ENCODE data around the gene AGPAT1. TPM values are rescaled to one million over a fixed set of nuclear protein-coding genes. Genes with fewer than 3 reads are reported as not detected.

AGPAT1 gene
- total RNA-seq, 2 experiments from 2014 or later: 34.0 to 34.8 TPM

GRCh38 chr6:32176476-32177182, 745 bp upstream of the AGPAT1 start:
- Mint-ChIP-seq H3K4me1 (ENCODE audit: low read depth) (peaks cover 65% of the 10 kb centered on the region), H3K4me3 (peak overlapping the region; percentile 85), H3K9me3 (no peaks in the 10 kb centered on the region), H3K27me3 (no peaks in the 10 kb centered on the region), H3K27ac (peak overlapping the region; percentile 96), H3K36me3 (peaks cover 16% of the 10 kb centered on the region)
- POLR2A ChIA-PET: interaction anchor here (0.7 to 4.9 kb wide), 4 partner anchors 13 to 668 kb away, joined by 3 to 57 read pairs (median 4); partner anchors contain the start of genes GPSM3 and PBX2
- intact Hi-C loops (cut with micrococcal nuclease): loop anchor here (5.0 to 10.0 kb wide), 2 partner anchors 202 to 796 kb away; partner anchors contain the start of gene DXO
- no peak for DNase-seq
- CTCF ChIA-PET: interaction anchor here (0.7 to 1.3 kb wide), 2 partner anchors 19 to 48 kb away, joined by 3 to 5 read pairs; no protein-coding TSS in a partner anchor

GRCh38 chr6:32175322-32175710, 568 bp downstream of the AGPAT1 start:
- peaks cover 9% of the 10 kb centered on the region for H3K36me3 Mint-ChIP-seq
- CTCF ChIA-PET: no interaction called here
- intact Hi-C loops (cut with micrococcal nuclease): loop anchor here (5.0 to 10.0 kb wide), 2 partner anchors 201 to 797 kb away; partner anchors contain the start of gene DXO

GRCh38 chr6:32174416-32174815, 1.5 kb downstream of the AGPAT1 start:
- DNase-seq: no peak
- ChIA-PET POLR2A (no interaction called here), CTCF (no interaction called here)
- peaks cover 11% of the 10 kb centered on the region for H3K36me3 Mint-ChIP-seq
- no peaks in the 10 kb centered on the region for H3K27me3 Mint-ChIP-seq
- peaks cover 46% of the 10 kb centered on the region for H3K4me1 Mint-ChIP-seq (ENCODE audit: low read depth)
- H3K9me3 Mint-ChIP-seq: no peaks in the 10 kb centered on the region
- H3K27ac Mint-ChIP-seq: no peak overlapping the region
- intact Hi-C loops (cut with micrococcal nuclease): loop anchor here (10.0 kb wide), 1 partner anchor 200 kb away; the partner anchor contains the start of gene DXO
- peak overlapping the region; percentile 3 for H3K4me3 Mint-ChIP-seq

More at GRCh38 chr6:32175322-32175710, 568 bp downstream of the AGPAT1 start:
- Mint-ChIP-seq H3K4me1 (ENCODE audit: low read depth) (peaks cover 54% of the 10 kb centered on the region), H3K4me3 (peak overlapping the region; percentile 85), H3K27ac (peak overlapping the region; percentile 69), H3K9me3 (no peaks in the 10 kb centered on the region), H3K27me3 (no peaks in the 10 kb centered on the region)
- no peak for DNase-seq
- POLR2A ChIA-PET: no interaction called here

- Mint-ChIP-seq H3K27ac (no peak overlapping the region), H3K4me3 (no peak overlapping the region), H3K4me1 (ENCODE audit: low read depth) (peaks cover 38% of the 10 kb centered on the region), H3K27me3 (no peaks in the 10 kb centered on the region), H3K36me3 (peaks cover 15% of the 10 kb centered on the region), H3K9me3 (no peaks in the 10 kb centered on the region)
- ChIA-PET POLR2A (no interaction called here), CTCF (interaction anchor here (1.2 kb wide), 1 partner anchor 54 kb away, joined by 3 read pairs; no protein-coding TSS in a partner anchor)
- intact Hi-C loops (cut with micrococcal nuclease): loop anchor here (10.0 kb wide), 1 partner anchor 198 kb away; the partner anchor contains the start of gene DXO
- DNase-seq: no peak
These were observed 2.7 kb downstream of the AGPAT1 start for GRCh38 chr6:32173051-32173727.

- Mint-ChIP-seq H3K4me1 (ENCODE audit: low read depth) (peaks cover 28% of the 10 kb centered on the region), H3K27ac (no peak overlapping the region), H3K4me3 (no peak overlapping the region), H3K27me3 (no peaks in the 10 kb centered on the region), H3K9me3 (no peaks in the 10 kb centered on the region), H3K36me3 (peaks cover 20% of the 10 kb centered on the region)
- ChIA-PET CTCF (interaction anchor here (1.4 kb wide), 1 partner anchor 53 kb away, joined by 4 read pairs; no protein-coding TSS in a partner anchor), POLR2A (no interaction called here)
- DNase-seq: no peak
- intact Hi-C loops (cut with micrococcal nuclease): loop anchor here (10.0 kb wide), 1 partner anchor 196 kb away; the partner anchor contains the start of gene DXO
These were observed 4.7 kb downstream of the AGPAT1 start for GRCh38 chr6:32171234-32171633.

GRCh38 chr6:32170294-32170693, 5.6 kb downstream of the AGPAT1 start:
- Mint-ChIP-seq H3K27me3 (no peaks in the 10 kb centered on the region), H3K4me1 (ENCODE audit: low read depth) (peaks cover 26% of the 10 kb centered on the region), H3K27ac (no peak overlapping the region), H3K36me3 (peaks cover 20% of the 10 kb centered on the region), H3K4me3 (no peak overlapping the region), H3K9me3 (no peaks in the 10 kb centered on the region)
- intact Hi-C loops (cut with micrococcal nuclease): loop anchor here (10.0 kb wide), 1 partner anchor 195 kb away; the partner anchor contains the start of gene DXO
- ChIA-PET CTCF (no interaction called here), POLR2A (no interaction called here)
- DNase-seq: no peak

GRCh38 chr6:32168807-32169591, 6.9 kb downstream of the AGPAT1 start:
- DNase-seq: no peak
- H3K4me1 Mint-ChIP-seq (ENCODE audit: low read depth): peaks cover 15% of the 10 kb centered on the region
- CTCF ChIA-PET: interaction anchor here (0.7 kb wide), 1 partner anchor 50 kb away, joined by 3 read pairs; no protein-coding TSS in a partner anchor
- no peak overlapping the region for H3K4me3 Mint-ChIP-seq
- peaks cover 23% of the 10 kb centered on the region for H3K36me3 Mint-ChIP-seq
- H3K9me3 Mint-ChIP-seq: no peaks in the 10 kb centered on the region
- H3K27me3 Mint-ChIP-seq: no peaks in the 10 kb centered on the region
- POLR2A ChIA-PET: no interaction called here
- intact Hi-C loops (cut with micrococcal nuclease): no loop called here
- no peak overlapping the region for H3K27ac Mint-ChIP-seq

GRCh38 chr6:32168350-32168749, 7.5 kb downstream of the AGPAT1 start:
- Mint-ChIP-seq H3K4me3 (no peak overlapping the region), H3K9me3 (no peaks in the 10 kb centered on the region), H3K4me1 (ENCODE audit: low read depth) (peaks cover 8% of the 10 kb centered on the region), H3K36me3 (peaks cover 23% of the 10 kb centered on the region), H3K27ac (no peak overlapping the region), H3K27me3 (no peaks in the 10 kb centered on the region)
- CTCF ChIA-PET: no interaction called here
- intact Hi-C loops (cut with micrococcal nuclease): no loop called here
- DNase-seq: no peak
- POLR2A ChIA-PET: no interaction called here

GRCh38 chr6:32167761-32168262, 8.1 kb downstream of the AGPAT1 start:
- DNase-seq: no peak
- POLR2A ChIA-PET: no interaction called here
- H3K27ac Mint-ChIP-seq: no peak overlapping the region
- CTCF ChIA-PET: no interaction called here
- peaks cover 23% of the 10 kb centered on the region for H3K36me3 Mint-ChIP-seq
- H3K27me3 Mint-ChIP-seq: no peaks in the 10 kb centered on the region
- intact Hi-C loops (cut with micrococcal nuclease): no loop called here
- no peak overlapping the region for H3K4me3 Mint-ChIP-seq
- H3K4me1 Mint-ChIP-seq (ENCODE audit: low read depth): peaks cover 3% of the 10 kb centered on the region
- H3K9me3 Mint-ChIP-seq: no peaks in the 10 kb centered on the region

GRCh38 chr6:32167154-32167760, 8.6 kb downstream of the AGPAT1 start:
- H3K36me3 Mint-ChIP-seq: peaks cover 23% of the 10 kb centered on the region
- no peaks in the 10 kb centered on the region for H3K4me1 Mint-ChIP-seq (ENCODE audit: low read depth)
- no peaks in the 10 kb centered on the region for H3K27me3 Mint-ChIP-seq
- ChIA-PET CTCF (no interaction called here), POLR2A (no interaction called here)
- DNase-seq: no peak
- H3K9me3 Mint-ChIP-seq: no peaks in the 10 kb centered on the region
- no peak overlapping the region for H3K27ac Mint-ChIP-seq
- H3K4me3 Mint-ChIP-seq: no peak overlapping the region
- intact Hi-C loops (cut with micrococcal nuclease): no loop called here

- Mint-ChIP-seq H3K4me3 (no peak overlapping the region), H3K27ac (no peak overlapping the region), H3K27me3 (no peaks in the 10 kb centered on the region), H3K4me1 (ENCODE audit: low read depth) (no peaks in the 10 kb centered on the region), H3K36me3 (peaks cover 23% of the 10 kb centered on the region), H3K9me3 (no peaks in the 10 kb centered on the region)
- no peak for DNase-seq
- intact Hi-C loops (cut with micrococcal nuclease): no loop called here
- ChIA-PET POLR2A (no interaction called here), CTCF (no interaction called here)
These were observed 9.3 kb downstream of the AGPAT1 start for GRCh38 chr6:32166411-32167061.

All from activated CD4-positive, alpha-beta memory T cell treated with anti-CD3 and anti-CD28 coated beads for 36 hours (primary cell).